Smooth muscle cell (in vitro differentiated cells): ENCODE data around the gene GREM1. TPM values are rescaled to one million over a fixed set of nuclear protein-coding genes. Genes with fewer than 3 reads are reported as not detected.

Experiments
- DNase-seq: peaks from one replicate; lab custom pipeline; 2025; ENCODE audit not compliant: unreplicated experiment; lab: John Stamatoyannopoulos, UW
- H2AFZ ChIP-seq: fragments of 200-600 bp; sonication (generic); 2 replicates; pipeline ENCODE4 v1.6.0; 2016; ENCODE audit warnings: antibody characterized with exemption, low read depth, mild to moderate bottlenecking
- H3F3A ChIP-seq: fragments of 200-600 bp; sonication (generic); 2 replicates; pipeline ENCODE4 v1.6.0; 2017; ENCODE audit warnings: antibody characterized with exemption, low read depth
- H3K27ac ChIP-seq: fragments of 200-600 bp; sonication (generic); 2 replicates; pipeline ENCODE4 v1.5.1; 2016; ENCODE audit warnings: low read depth, mild to moderate bottlenecking
- H3K27me3 ChIP-seq: fragments of 200-600 bp; sonication (generic); 2 replicates; pipeline ENCODE4 v1.6.1; 2016; ENCODE audit warnings: low read depth, mild to moderate bottlenecking
- H3K36me3 ChIP-seq: fragments of 200-600 bp; sonication (generic); 2 replicates; pipeline ENCODE4 v1.5.1; 2016; ENCODE audit warnings: low read depth
- H3K4me1 ChIP-seq: fragments of 200-600 bp; sonication (generic); 2 replicates; pipeline ENCODE4 v1.5.1; 2016; ENCODE audit warnings: low read depth
- H3K4me2 ChIP-seq: fragments of 200-600 bp; sonication (generic); 2 replicates; pipeline ENCODE4 v1.6.0; 2016; ENCODE audit warnings: mild to moderate bottlenecking
- H3K4me3 ChIP-seq: fragments of 200-600 bp; sonication (generic); 2 replicates; pipeline ENCODE4 v1.5.1; 2016; ENCODE audit warnings: mild to moderate bottlenecking
- H3K79me2 ChIP-seq: fragments of 200-600 bp; sonication (generic); 2 replicates; pipeline ENCODE4 v1.6.0; 2016; ENCODE audit warnings: low read depth, mild to moderate bottlenecking
- H3K9ac ChIP-seq: fragments of 200-600 bp; sonication (generic); 2 replicates; pipeline ENCODE4 v1.6.0; 2016; ENCODE audit warnings: low read depth
- H3K9me3 ChIP-seq: fragments of 200-600 bp; sonication (generic); replicated peaks from 2 replicates; pipeline ENCODE4 v1.5.1; 2016; ENCODE audit warnings: low read depth
- H4K20me1 ChIP-seq: fragments of 200-600 bp; sonication (generic); 2 replicates; pipeline ENCODE4 v1.6.0; 2016; ENCODE audit warnings: low read depth
- WGBS: methylation state at CpG from one replicate; pipeline ENCODE4 v1.1.7; 2016; ENCODE audit warnings: low lambda C conversion rate; 5-methylcytosine and 5-hydroxymethylcytosine counted together
- polyA plus RNA-seq: library from polyadenylated mRNA; unstranded; fragments of >200 nt; fragmentation: Nextera tagmentation; extraction: Ambion mirVana; gene quantifications from 2 replicates; pipeline ENCODE4 v1.2.1, GENCODE V29; 2016
- total RNA-seq: library from RNA; depleted of rRNA; stranded (reverse); fragments of >200 nt; gene quantifications from 2 replicates; pipeline ENCODE4 v1.2.3, GENCODE V29; 2014
- TF ChIP-seq, protein P1 (sequence below): fragments of 200-600 bp; sonication (generic); IDR thresholded peaks from 2 replicates; pipeline ENCODE4 v1.5.1; 2017; ENCODE audit warnings: borderline replicate concordance, mild to moderate bottlenecking, antibody characterized with exemption; ENCODE audit not compliant: insufficient read depth, poor library complexity, severe bottlenecking

The GREM1 gene
- total and polyA plus RNA-seq, 2 experiments from 2014 or later, result 57.4 to 80.1 TPM

DNA sequence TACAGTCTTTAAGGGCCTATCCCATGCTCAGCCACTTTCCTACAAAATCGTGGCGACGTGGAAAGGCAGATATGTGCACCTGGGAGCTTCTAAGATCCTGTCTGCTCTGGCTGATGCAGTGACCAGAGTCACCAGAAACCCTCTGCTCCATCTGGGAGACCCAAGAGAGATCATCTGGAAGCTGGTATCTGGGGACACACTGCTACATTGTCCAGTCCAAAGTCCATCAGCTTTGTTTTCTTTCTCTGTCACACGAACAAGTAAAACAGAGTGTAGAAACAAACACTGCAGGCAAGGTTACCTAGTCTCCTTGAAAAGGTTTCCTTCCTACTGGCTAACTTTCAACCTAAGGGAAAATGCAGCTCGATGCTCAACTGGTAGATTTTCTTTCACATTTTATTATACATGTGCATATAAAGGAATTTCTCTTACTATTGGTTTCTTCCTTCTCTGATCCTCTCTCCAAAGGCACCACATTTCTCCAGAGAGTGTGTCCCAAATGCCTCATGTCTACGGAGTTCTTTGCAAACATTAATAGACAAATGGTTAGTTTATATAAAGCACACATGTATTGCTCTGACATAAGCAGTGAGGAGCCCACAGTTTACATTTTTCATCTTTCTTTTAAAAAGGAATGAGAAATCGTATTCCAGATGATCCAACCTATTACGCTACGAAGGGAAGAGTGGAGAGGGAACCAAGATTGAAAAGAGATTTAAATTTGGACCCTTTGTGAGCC, 8.3 kb upstream of the GREM1 start:
- 92% methylated on average over 9 of the region's 9 CpGs for WGBS
- peaks cover 21% of the 10 kb centered on the region for H3K4me1 ChIP-seq
- no peak for DNase-seq
- H3K4me3 ChIP-seq, result no peak overlapping the region
- H3K9ac ChIP-seq, result no peak overlapping the region
- no peak overlapping the region for H3K27ac ChIP-seq
- TF ChIP-seq, protein P1, sequence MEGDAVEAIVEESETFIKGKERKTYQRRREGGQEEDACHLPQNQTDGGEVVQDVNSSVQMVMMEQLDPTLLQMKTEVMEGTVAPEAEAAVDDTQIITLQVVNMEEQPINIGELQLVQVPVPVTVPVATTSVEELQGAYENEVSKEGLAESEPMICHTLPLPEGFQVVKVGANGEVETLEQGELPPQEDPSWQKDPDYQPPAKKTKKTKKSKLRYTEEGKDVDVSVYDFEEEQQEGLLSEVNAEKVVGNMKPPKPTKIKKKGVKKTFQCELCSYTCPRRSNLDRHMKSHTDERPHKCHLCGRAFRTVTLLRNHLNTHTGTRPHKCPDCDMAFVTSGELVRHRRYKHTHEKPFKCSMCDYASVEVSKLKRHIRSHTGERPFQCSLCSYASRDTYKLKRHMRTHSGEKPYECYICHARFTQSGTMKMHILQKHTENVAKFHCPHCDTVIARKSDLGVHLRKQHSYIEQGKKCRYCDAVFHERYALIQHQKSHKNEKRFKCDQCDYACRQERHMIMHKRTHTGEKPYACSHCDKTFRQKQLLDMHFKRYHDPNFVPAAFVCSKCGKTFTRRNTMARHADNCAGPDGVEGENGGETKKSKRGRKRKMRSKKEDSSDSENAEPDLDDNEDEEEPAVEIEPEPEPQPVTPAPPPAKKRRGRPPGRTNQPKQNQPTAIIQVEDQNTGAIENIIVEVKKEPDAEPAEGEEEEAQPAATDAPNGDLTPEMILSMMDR, result no peak
- peaks cover 2% of the 10 kb centered on the region for H3K27me3 ChIP-seq
- no peaks in the 10 kb centered on the region for H3K9me3 ChIP-seq
- H3K79me2 ChIP-seq, result no peaks in the 10 kb centered on the region
- no peaks in the 10 kb centered on the region for H4K20me1 ChIP-seq
- H3F3A ChIP-seq, result peaks cover 16% of the 10 kb centered on the region
- H3K4me2 ChIP-seq, result no peak overlapping the region
- no peak overlapping the region for H2AFZ ChIP-seq
- H3K36me3 ChIP-seq, result no peaks in the 10 kb centered on the region

DNA sequence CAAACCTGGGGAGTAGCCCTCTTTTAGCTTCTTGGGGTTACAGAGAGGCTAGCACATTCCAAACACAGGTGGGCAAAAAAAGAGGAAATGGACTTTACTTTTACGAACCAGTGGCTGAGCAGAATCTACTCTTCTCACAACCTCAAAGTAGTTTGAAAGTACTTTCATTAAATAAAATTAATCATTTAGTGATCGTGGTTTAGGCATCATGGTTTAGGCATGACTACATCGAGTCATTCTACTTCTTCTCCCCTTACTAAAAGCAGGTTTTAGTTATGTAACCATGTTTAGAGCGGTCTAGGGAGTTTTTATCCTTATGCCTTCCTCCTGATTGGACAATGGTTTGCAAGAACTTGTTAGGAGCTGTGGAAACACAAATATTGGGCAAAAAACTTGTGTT, 2.5 kb upstream of the GREM1 start:
- Histone ChIP-seq H4K20me1 (peaks cover 10% of the 10 kb centered on the region), H2AFZ (no peak overlapping the region), H3K9ac (no peak overlapping the region), H3K9me3 (no peaks in the 10 kb centered on the region), H3K79me2 (peaks cover 7% of the 10 kb centered on the region), H3K36me3 (no peaks in the 10 kb centered on the region), H3K4me2 (peak overlapping the region; percentile 45), H3K27me3 (peaks cover 59% of the 10 kb centered on the region), H3K27ac (peak overlapping the region; percentile 36), H3K4me3 (no peak overlapping the region), H3K4me1 (peaks cover 19% of the 10 kb centered on the region), H3F3A (no peaks in the 10 kb centered on the region)
- DNase-seq, result no peak
- TF ChIP-seq, protein P1, result no peak
- 55% methylated on average over 4 of the region's 4 CpGs for WGBS

DNA sequence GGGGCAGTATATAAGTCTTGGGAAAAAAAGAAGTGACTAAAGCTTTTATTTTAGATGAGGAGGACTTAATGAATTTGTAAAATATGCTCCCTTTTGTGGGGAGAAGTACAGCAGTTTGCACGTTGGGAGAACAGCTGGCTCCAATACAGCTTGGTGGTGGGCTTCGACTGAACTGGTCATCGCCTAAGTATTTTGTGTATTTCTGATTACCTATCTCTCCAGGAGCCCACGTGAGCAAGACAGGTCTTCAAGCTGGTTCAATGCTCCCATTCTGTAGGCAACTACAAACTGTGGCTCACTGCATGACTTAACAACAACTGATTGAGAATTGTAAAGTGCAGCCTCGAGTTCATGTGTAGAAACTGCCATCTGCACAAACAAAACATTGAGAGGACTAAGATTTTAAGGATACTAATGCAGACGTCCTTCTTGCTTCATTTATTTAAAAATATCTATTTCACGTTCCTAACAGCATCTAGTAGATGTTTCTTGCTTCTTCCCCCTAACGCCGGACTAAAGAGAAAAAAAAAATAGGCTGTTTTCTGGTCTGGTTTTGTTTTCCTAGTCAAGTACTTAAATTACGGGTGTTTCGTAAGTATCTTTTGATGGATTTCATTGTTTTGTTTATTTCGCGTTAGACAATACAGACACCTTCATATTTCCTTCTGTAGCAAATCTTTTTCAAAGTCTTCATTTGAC, 1.4 kb upstream of the GREM1 start:
- peak overlapping the region; percentile 58 for H3K4me3 ChIP-seq
- 38% methylated on average over 13 of the region's 13 CpGs for WGBS

More for the DNA sequence above, 1.4 kb upstream of the GREM1 start:
- Histone ChIP-seq H3K27ac (peak overlapping the region; percentile 75), H3F3A (no peaks in the 10 kb centered on the region), H4K20me1 (peaks cover 16% of the 10 kb centered on the region), H3K27me3 (peaks cover 69% of the 10 kb centered on the region), H3K4me1 (peaks cover 19% of the 10 kb centered on the region), H3K4me2 (peak overlapping the region; percentile 90), H3K79me2 (peaks cover 13% of the 10 kb centered on the region), H2AFZ (peak overlapping the region; percentile 87), H3K36me3 (no peaks in the 10 kb centered on the region), H3K9me3 (no peaks in the 10 kb centered on the region), H3K9ac (peak overlapping the region; percentile 77)
- TF ChIP-seq, protein P1, result no peak
- DNase-seq, result no peak
